ENCODE measurements around the gene FAM171A1. TPM values are rescaled to one million over a fixed set of nuclear protein-coding genes. Genes with fewer than 3 reads are reported as not detected.

Gene FAM171A1
- total and polyA plus RNA-seq, 2 donors (not counting 1 experiment from before 2014, with no cell fraction given) = 0.09 TPM; not detected in 1

GRCh38 chr10:15351099-15351820 lies 19.8 kb downstream of the FAM171A1 start:
- intact Hi-C loops (cut with micrococcal nuclease) = no loop called here
- Mint-ChIP-seq H3K4me3 (no peak overlapping the region), H3K27ac (no peak overlapping the region), H3K9me3 (ENCODE audit: insufficient read depth) (no peaks in the 10 kb centered on the region), H3K4me1 (no peaks in the 10 kb centered on the region), H3K27me3 (peaks cover 31% of the 10 kb centered on the region)
- H3K4me3 ChIP-seq (ENCODE audit: control extremely low read depth in 1 of 5, extremely low read depth in 1 of 5, insufficient read depth in 1 of 5, low read depth in 2 of 5, low read length in 4 of 5) = no peak overlapping the region
- no peak overlapping the region for H3K4me2 ChIP-seq (replicated peaks; ENCODE audit: low read depth, low read length, poor library complexity, severe bottlenecking)
- H3K9ac ChIP-seq (ENCODE audit: low read length) = no peak overlapping the region
- no peak overlapping the region for H2AFZ ChIP-seq (ENCODE audit: insufficient read depth, low read depth, low read length, poor library complexity, severe bottlenecking)
- H3K27ac ChIP-seq (ENCODE audit: low read length in 2 of 2) = no peak overlapping the region
- TF ChIP-seq CTCF (IDR thresholded peaks at IDR 0.05) (no peak), EZH2 (IDR thresholded peaks at IDR 0.05; ENCODE audit: borderline replicate concordance, insufficient read depth, low read depth, low read length, poor library complexity, severe bottlenecking) (no peak)
- no peaks in the 10 kb centered on the region for H3K36me3 ChIP-seq (replicated peaks in 1 of 2; ENCODE audit: control extremely low read depth in 1 of 2, control insufficient read depth in 1 of 2, extremely low read depth in 1 of 2, insufficient read depth in 2 of 2, low read length in 1 of 2)
- H3K79me2 ChIP-seq (ENCODE audit: control insufficient read depth, insufficient read depth, low read length) = no peaks in the 10 kb centered on the region
- H3K4me1 ChIP-seq (ENCODE audit: control insufficient read depth in 2 of 2, insufficient read depth in 2 of 2, low read length in 2 of 2) = no peaks in the 10 kb centered on the region
- ChIA-PET CTCF (no interaction called here), POLR2A (no interaction called here)
- no peak for DNase-seq
- ATAC-seq (ENCODE audit: low read depth) = no peak
- no peaks in the 10 kb centered on the region for H3K9me3 ChIP-seq (ENCODE audit: control extremely low read depth in 1 of 3, control insufficient read depth in 2 of 3, insufficient read depth in 1 of 3, low read length in 2 of 3)
- no peaks in the 10 kb centered on the region for H4K20me1 ChIP-seq (ENCODE audit: control insufficient read depth, insufficient read depth, low read length, poor library complexity, severe bottlenecking)
- peaks cover 0 to 3% (median 0%) of the 10 kb centered on the region in 4 experiments for H3K27me3 ChIP-seq (replicated peaks in 1 of 4; ENCODE audit: control extremely low read depth in 1 of 4, control insufficient read depth in 3 of 4, insufficient read depth in 4 of 4, low read length in 3 of 4)
- 84% methylated on average over 5 of the region's 12 CpGs for WGBS (ENCODE audit: insufficient coverage)

GRCh38 chr10:15349112-15349511 lies 22.0 kb downstream of the FAM171A1 start:
- no peak overlapping the region for H3K9ac ChIP-seq (ENCODE audit: low read length)
- H3K27me3 ChIP-seq (replicated peaks in 1 of 4; ENCODE audit: control extremely low read depth in 1 of 4, control insufficient read depth in 3 of 4, insufficient read depth in 4 of 4, low read length in 3 of 4) = peaks cover 0 to 3% (median 0%) of the 10 kb centered on the region in 4 experiments
- no peak overlapping the region for H3K27ac ChIP-seq (ENCODE audit: low read length in 2 of 2)
- ATAC-seq (ENCODE audit: low read depth) = no peak
- no peak overlapping the region for H3K4me3 ChIP-seq (ENCODE audit: control extremely low read depth in 1 of 5, extremely low read depth in 1 of 5, insufficient read depth in 1 of 5, low read depth in 2 of 5, low read length in 4 of 5)
- CTCF ChIA-PET = no interaction called here
- no peak overlapping the region for H3K27ac Mint-ChIP-seq
- no peak overlapping the region for H3K4me3 Mint-ChIP-seq
- 93% methylated on average over 5 of the region's 5 CpGs for WGBS (ENCODE audit: insufficient coverage)
- H3K9me3 ChIP-seq (ENCODE audit: control extremely low read depth in 1 of 3, control insufficient read depth in 2 of 3, insufficient read depth in 1 of 3, low read length in 2 of 3) = no peaks in the 10 kb centered on the region
- intact Hi-C loops (cut with micrococcal nuclease) = no loop called here
- TF ChIP-seq EZH2 (IDR thresholded peaks at IDR 0.05; ENCODE audit: borderline replicate concordance, insufficient read depth, low read depth, low read length, poor library complexity, severe bottlenecking) (no peak), CTCF (IDR thresholded peaks at IDR 0.05) (no peak)
- no peak overlapping the region for H2AFZ ChIP-seq (ENCODE audit: insufficient read depth, low read depth, low read length, poor library complexity, severe bottlenecking)
- no peak overlapping the region for H3K4me2 ChIP-seq (replicated peaks; ENCODE audit: low read depth, low read length, poor library complexity, severe bottlenecking)
- H3K4me1 ChIP-seq (ENCODE audit: control insufficient read depth in 2 of 2, insufficient read depth in 2 of 2, low read length in 2 of 2) = no peaks in the 10 kb centered on the region
- POLR2A ChIA-PET = no interaction called here
- no peaks in the 10 kb centered on the region for H4K20me1 ChIP-seq (ENCODE audit: control insufficient read depth, insufficient read depth, low read length, poor library complexity, severe bottlenecking)
- peaks cover 40% of the 10 kb centered on the region for H3K27me3 Mint-ChIP-seq
- H3K9me3 Mint-ChIP-seq (ENCODE audit: insufficient read depth) = no peaks in the 10 kb centered on the region
- H3K36me3 ChIP-seq (replicated peaks in 1 of 2; ENCODE audit: control extremely low read depth in 1 of 2, control insufficient read depth in 1 of 2, extremely low read depth in 1 of 2, insufficient read depth in 2 of 2, low read length in 1 of 2) = no peaks in the 10 kb centered on the region
- H3K79me2 ChIP-seq (ENCODE audit: control insufficient read depth, insufficient read depth, low read length) = no peaks in the 10 kb centered on the region
- H3K4me1 Mint-ChIP-seq = no peaks in the 10 kb centered on the region
- DNase-seq = no peak
